Raji (cell line): Measurements from ENCODE around the gene NUP153.

Source experiments
- POLR2A ChIP-seq: IDR thresholded peaks from 2 replicates; pipeline ENCODE4 v1.6.1; 2011; ENCODE audit warnings: low read depth, low read length, control low read depth; ENCODE audit not compliant: insufficient read depth

Gene NUP153

DNA sequence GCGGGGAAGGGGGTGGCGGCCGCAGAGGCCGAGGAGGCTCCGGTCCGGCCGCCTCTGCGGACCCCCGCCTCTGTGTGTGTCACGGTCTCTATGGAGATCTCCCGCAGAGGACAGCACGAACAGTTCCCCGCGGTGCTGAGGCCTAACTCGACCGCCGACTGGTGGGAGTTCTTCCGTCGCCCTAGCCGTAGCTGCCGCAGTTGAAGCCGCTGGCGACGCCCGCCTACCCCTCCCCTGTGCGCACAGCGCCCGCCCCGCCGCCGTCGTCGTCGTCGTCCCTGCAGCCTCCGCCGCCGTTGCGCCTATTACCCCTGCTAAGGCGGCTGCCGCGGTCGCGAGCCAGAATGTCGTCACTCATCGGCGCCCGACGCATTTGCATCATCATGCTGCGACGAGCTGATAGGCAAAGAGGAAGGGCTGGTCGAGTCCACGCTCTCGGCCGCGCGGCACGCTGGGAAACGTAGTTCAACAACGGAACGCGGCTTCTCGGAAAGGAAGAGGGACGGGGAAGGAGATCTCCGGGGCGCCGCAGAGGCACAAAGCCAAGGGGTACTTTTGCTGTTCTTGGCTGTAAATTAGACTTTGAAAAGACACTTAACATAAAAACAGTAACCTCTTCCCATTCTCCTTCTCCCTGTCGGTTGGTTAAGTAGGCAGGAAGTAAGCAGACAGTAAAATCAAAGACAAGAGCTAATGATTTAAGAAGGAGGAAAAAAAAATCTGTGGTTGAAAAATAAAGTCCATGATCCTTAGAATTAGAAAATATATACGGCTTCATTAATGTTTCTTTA lies at the start of gene NUP153:
NUP153 (minus strand) TSS at position 346 of the 791 bp plus-strand sequence. CDS start 538 bp downstream, outside the sequence.
- peak; percentile 92 for TF ChIP-seq POLR2A

DNA sequence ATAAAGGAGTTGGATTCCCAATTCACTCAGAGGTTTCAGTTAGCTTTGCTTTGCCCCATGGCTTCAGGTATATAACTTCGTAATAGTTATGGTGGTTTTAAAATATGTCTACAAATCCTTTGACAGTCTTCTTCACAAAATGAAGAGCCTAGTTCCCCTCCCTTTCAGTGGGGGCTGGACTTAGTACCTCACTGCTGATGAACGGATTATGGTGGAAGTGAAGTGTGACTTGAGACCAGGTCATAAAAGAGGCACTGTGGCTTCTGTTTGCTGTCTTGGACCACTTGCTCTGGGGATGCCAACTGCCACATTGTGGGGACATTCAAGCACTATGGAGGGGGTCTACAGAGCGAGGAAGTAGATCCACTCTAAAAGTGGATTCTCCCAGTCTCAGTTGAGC lies 47.5 kb upstream of the NUP153 start:
- TF ChIP-seq POLR2A = no peak

GRCh38 chr6:17744019-17744756 lies 37.5 kb upstream of the NUP153 start:
- TF ChIP-seq POLR2A = no peak

GRCh38 chr6:17741507-17741906 lies 34.8 kb upstream of the NUP153 start:
- no peak for TF ChIP-seq POLR2A

DNA sequence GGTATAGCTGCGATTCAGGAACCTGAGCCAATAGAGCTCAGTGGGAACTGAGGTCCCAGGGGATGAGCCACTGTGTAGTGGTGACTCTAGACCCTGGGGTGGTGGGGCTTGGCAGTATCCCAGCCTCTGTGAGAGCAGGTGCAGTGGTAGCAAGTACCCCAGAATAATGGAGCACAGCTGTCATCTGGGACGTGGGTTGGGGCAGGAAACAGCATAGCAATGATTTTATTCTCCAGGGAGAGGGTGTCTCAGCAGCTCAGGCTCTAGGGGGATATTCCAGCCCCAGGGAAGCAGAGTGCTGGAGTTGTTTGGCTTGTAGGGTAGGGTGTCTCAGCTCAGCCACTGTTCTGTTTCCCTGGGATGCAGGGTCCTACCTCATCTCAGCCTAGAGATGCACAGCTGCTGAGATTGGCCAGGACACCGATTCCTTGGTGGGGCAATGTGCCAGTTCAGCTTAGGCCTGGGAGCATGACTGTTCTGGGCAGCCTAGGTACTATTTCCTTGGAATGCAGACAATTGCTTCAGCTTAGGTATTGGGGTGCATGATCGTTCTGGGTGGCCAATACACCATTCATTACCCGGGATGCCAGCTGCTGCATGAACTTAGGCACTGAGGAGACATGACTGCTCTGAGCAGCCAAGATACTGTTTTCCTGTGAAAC lies 34.0 kb upstream of the NUP153 start:
- TF ChIP-seq POLR2A = no peak

GRCh38 chr6:17737704-17738252 lies 31.1 kb upstream of the NUP153 start:
- no peak for TF ChIP-seq POLR2A

- TF ChIP-seq POLR2A = no peak
Measured at GRCh38 chr6:17730078-17730704, 23.5 kb upstream of the NUP153 start.

DNA sequence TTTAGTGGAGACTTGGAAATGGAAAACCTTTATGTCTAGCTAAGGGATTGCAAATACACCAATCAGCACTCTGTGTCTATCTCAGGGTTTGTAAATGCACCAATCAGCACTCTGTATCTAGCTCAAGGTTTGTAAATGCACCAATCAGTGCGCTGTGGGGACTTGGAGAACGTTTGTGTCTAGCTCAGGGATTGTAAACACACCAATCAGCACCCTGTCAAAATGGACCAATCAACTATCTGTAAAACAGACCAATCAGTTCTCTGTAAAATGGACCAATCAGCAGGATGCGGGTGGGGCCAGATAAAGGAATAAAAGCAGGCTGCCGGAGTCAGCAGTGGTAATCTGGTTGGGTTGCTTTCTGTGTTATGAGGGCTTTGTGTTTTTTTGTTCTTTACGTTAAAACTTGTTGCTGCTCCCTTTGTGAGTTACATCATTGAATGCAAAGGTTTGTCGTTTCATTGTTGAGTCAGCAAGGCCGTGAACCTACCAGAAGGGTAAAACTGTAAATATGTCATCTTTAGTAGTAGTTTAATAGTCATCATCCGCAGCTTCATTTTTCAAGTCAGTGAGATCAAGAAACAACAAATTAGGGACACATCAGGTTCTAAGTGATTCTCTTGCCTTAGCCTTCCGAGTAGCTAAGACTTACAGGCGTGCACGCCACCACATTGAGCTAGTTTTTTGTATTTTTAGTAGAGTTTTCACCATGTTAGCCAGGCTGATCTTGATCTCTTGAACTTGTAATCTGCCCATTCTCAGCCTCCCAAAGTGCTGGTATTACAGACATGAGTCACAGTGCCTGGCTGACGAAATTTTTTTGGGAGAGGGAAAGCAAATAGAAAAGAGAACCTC lies 22.7 kb upstream of the NUP153 start:
- TF ChIP-seq POLR2A = no peak

GRCh38 chr6:17728551-17729222 lies 22.0 kb upstream of the NUP153 start:
- TF ChIP-seq POLR2A = no peak

- no peak for TF ChIP-seq POLR2A
Measured at GRCh38 chr6:17725083-17725482, 18.4 kb upstream of the NUP153 start.

DNA sequence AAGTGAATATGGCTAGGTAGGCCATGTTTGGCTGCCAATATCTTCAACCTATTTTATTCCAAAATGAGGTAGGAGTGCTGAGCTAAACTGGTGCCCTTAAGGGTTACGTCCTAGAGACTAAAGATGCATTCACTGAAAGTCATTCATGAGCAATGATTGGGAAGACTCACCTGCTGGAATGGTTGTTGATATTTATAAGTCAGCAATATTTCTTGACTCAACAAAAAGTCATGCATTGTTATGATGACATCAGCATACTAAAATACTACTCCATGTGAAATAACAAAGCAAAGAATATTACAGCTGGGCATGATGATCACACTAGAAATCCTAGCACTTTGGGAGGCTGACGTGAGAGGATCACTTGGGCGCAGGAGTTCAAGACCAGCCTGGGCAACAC lies 17.6 kb upstream of the NUP153 start:
- TF ChIP-seq POLR2A = no peak

- TF ChIP-seq POLR2A = no peak
Measured at GRCh38 chr6:17721671-17722070, 14.9 kb upstream of the NUP153 start.

- TF ChIP-seq POLR2A = no peak
Measured at GRCh38 chr6:17719323-17720041, 12.8 kb upstream of the NUP153 start.
